WI38 (cell line): ENCODE measurements around the gene KANK2.
A peak's percentile ranks its signal among the peaks of the same experiment; 100 is the strongest.
"Not testable (repeated sequence)": the region's sequence is repeated elsewhere in the genome, so short reads cannot be mapped to it uniquely, and the experiment has no call there.

Experiments
- H3K4me3 ChIP-seq: 2 replicates; pipeline ENCODE4 v1.5.1; 2011; ENCODE audit warnings: low read depth, mild to moderate bottlenecking, control low read depth, low read length
- CTCF ChIP-seq: IDR thresholded peaks from 2 replicates; pipeline ENCODE4 v1.5.1; 2012; ENCODE audit warnings: low read depth, mild to moderate bottlenecking, control low read depth, low read length

Gene KANK2

GRCh38 chr19:11130824-11131455 lies 66.4 kb downstream of the KANK2 start:
- no peak overlapping the region for H3K4me3 ChIP-seq
- TF ChIP-seq CTCF = peak; percentile 97

- no peak overlapping the region for H3K4me3 ChIP-seq
- no peak for TF ChIP-seq CTCF
Observed at GRCh38 chr19:11127905-11128304, 69.4 kb downstream of the KANK2 start.

DNA sequence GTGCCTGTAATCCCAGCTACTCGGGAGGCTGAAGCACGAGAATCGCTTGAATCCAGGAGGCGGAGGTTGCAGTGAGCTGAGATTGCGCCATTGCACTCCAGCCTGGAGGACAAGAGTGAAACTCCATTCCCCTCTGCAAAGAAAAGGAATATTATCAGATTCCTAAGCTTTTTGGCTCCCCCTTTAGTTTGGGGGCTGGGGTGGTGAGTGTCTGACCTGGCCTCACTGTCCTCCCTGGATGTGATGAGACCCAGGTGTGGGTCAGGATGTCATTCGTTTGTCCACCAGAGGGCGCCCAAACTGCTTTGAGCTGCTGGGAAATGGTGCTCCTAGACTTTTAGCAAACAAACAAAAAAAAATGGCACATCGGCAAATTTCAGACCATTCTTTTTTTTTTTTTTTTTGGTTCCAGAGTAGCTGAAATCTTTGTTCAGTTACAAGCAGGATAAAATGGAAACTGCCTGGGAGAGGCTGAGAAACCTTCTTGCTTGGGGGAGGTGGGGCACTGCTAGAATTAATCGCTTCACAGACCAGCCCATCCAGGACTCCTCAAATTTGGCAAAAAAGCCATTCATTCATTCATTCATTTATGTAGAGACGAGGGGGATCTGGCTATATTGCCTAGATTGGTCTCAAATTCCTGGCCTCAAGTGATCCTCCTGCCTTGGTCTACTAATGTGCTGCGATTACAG lies 71.2 kb downstream of the KANK2 start:
- TF ChIP-seq CTCF = peak; percentile 74
- H3K4me3 ChIP-seq = no peak overlapping the region

GRCh38 chr19:11124157-11124556 lies 73.2 kb downstream of the KANK2 start:
- not testable (repeated sequence) for H3K4me3 ChIP-seq

DNA sequence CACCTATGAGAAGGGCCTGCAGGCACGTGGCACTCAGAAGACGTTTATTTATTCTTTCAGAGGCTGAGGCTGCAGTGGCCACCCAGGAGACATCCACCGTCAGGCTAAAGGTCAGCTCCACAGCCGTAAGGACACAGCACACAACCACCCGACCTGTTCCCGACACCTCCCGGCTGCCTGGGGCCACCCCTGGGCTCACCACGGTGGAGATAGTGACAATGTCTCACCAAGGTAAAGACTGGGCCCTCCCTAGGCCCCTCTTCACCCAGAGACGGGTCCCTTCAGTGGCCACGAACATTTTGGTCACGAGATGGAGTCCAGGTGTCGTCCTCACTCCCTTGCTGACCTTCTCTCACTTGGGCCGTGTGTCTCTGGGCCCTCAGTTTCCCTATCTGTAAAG lies 74.2 kb downstream of the KANK2 start:
- no peak for TF ChIP-seq CTCF
- H3K4me3 ChIP-seq = no peak overlapping the region

DNA sequence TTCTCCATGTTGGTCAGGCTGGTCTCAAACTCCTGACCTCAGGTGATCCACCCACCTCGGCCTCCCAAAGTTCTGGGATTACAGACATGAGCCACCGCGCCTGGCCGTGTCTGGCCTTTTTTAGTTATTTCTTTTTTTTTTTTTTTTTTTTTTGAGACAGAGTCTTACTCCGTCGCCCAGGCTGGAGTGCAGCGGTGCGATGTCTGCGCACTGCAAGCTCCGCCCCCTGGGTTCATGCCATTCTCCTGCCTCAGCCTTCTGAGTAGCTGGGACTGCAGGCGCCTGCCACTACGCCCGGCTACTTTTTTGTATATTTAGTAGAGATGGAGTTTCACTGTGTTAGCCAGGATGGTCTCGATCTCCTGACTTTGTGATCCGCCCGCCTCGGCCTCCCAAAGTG lies 75.4 kb downstream of the KANK2 start:
- not testable (repeated sequence) for H3K4me3 ChIP-seq

GRCh38 chr19:11116507-11116906 lies 80.8 kb downstream of the KANK2 start:
- no peak overlapping the region for H3K4me3 ChIP-seq
- TF ChIP-seq CTCF = no peak

DNA sequence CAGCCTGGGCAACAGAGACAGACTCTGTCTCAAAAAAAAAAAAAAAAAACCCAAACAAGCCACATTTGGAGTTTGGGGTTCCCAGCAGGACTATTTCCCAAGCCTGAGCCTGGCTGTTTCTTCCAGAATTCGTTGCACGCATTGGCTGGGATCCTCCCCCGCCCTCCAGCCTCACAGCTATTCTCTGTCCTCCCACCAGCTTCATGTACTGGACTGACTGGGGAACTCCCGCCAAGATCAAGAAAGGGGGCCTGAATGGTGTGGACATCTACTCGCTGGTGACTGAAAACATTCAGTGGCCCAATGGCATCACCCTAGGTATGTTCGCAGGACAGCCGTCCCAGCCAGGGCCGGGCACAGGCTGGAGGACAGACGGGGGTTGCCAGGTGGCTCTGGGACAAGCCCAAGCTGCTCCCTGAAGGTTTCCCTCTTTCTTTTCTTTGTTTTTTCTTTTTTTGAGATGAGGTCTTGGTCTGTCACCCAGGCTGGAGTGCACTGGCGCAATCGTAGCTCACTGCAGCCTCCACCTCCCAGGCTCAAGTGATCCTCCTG lies 81.4 kb downstream of the KANK2 start:
- no peak for TF ChIP-seq CTCF
- no peak overlapping the region for H3K4me3 ChIP-seq
